ENCODE results near the gene NSA2.

GRCh38 chr5:74798977-74799911 is 32.2 kb downstream of the NSA2 start:
- TF ChIP-seq NCOA1 (CRISPR knock-in tag; IDR thresholded peaks at IDR 0.05) (no peak), RFX1 (IDR thresholded peaks at IDR 0.05) (no peak), EZH2 (conservative IDR thresholded peaks at IDR 0.05; ENCODE audit: low read depth, low read length) (no peak), GABPA (IDR thresholded peaks at IDR 0.05; ENCODE audit: low read depth, low read length) (no peak), GABPA (CRISPR knock-in tag; IDR thresholded peaks at IDR 0.05; ENCODE audit: low read depth) (no peak), HNF4A (CRISPR knock-in tag; IDR thresholded peaks at IDR 0.05) (no peak), ZNF276 (CRISPR knock-in tag; IDR thresholded peaks at IDR 0.05; ENCODE audit: low read depth) (no peak), KDM5A (IDR thresholded peaks at IDR 0.05; ENCODE audit: borderline replicate concordance, low read length) (no peak), POLR2A (IDR thresholded peaks at IDR 0.05; ENCODE audit: insufficient read depth in 1 of 2, low read depth in 2 of 2, low read length in 2 of 2) (no peak), HES4 (CRISPR knock-in tag; IDR thresholded peaks at IDR 0.05; ENCODE audit: borderline replicate concordance) (no peak), ZFP90 (CRISPR knock-in tag; IDR thresholded peaks at IDR 0.05; ENCODE audit: borderline replicate concordance) (no peak)
- TF ChIP-seq, protein P1, sequence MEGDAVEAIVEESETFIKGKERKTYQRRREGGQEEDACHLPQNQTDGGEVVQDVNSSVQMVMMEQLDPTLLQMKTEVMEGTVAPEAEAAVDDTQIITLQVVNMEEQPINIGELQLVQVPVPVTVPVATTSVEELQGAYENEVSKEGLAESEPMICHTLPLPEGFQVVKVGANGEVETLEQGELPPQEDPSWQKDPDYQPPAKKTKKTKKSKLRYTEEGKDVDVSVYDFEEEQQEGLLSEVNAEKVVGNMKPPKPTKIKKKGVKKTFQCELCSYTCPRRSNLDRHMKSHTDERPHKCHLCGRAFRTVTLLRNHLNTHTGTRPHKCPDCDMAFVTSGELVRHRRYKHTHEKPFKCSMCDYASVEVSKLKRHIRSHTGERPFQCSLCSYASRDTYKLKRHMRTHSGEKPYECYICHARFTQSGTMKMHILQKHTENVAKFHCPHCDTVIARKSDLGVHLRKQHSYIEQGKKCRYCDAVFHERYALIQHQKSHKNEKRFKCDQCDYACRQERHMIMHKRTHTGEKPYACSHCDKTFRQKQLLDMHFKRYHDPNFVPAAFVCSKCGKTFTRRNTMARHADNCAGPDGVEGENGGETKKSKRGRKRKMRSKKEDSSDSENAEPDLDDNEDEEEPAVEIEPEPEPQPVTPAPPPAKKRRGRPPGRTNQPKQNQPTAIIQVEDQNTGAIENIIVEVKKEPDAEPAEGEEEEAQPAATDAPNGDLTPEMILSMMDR (CRISPR knock-in tag; IDR thresholded peaks at IDR 0.05) = no peak
- TF ChIP-seq, protein P2, sequence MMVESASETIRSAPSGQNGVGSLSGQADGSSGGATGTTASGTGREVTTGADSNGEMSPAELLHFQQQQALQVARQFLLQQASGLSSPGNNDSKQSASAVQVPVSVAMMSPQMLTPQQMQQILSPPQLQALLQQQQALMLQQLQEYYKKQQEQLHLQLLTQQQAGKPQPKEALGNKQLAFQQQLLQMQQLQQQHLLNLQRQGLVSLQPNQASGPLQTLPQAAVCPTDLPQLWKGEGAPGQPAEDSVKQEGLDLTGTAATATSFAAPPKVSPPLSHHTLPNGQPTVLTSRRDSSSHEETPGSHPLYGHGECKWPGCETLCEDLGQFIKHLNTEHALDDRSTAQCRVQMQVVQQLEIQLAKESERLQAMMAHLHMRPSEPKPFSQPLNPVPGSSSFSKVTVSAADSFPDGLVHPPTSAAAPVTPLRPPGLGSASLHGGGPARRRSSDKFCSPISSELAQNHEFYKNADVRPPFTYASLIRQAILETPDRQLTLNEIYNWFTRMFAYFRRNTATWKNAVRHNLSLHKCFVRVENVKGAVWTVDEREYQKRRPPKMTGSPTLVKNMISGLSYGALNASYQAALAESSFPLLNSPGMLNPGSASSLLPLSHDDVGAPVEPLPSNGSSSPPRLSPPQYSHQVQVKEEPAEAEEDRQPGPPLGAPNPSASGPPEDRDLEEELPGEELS (CRISPR knock-in tag; IDR thresholded peaks at IDR 0.05) = no peak
